Activated B cell treated with CpG ODN at 0.5 μM for 24 hours (primary cell): Measurements from ENCODE around the gene MMD2. TPM values are rescaled to one million over a fixed set of nuclear protein-coding genes. Genes with fewer than 3 reads are reported as not detected.
"Not testable (repeated sequence)": the region's sequence is repeated elsewhere in the genome, so short reads cannot be mapped to it uniquely, and the experiment has no call there.

Experiments
- ATAC-seq: fragments of 200-7000 bp; cut with Tn5 transposase; one replicate; pipeline ENCODE4 v1.10.0; 2021; ENCODE audit warnings: low read depth, mild to moderate bottlenecking, moderate library complexity
- CTCF ChIA-PET: fragments of 350-600 bp; sonication (Branson Sonifier 250); formaldehyde crosslinking; loops from one replicate; lab custom pipeline; 2021; ENCODE audit warnings: antibody characterized with exemption; lab: Charles Lee
- POLR2A ChIA-PET: fragments of 350-600 bp; sonication (Branson Sonifier 250); formaldehyde crosslinking; loops from one replicate; lab custom pipeline; 2021; ENCODE audit warnings: antibody characterized with exemption; lab: Charles Lee
- DNase-seq: peaks from one replicate; pipeline ENCODE4 v3.0.0; 2022
- H3K27ac Mint-ChIP-seq: one replicate; pipeline ENCODE4 v1.8.0; 2020; ENCODE audit warnings: mixed read lengths
- H3K27me3 Mint-ChIP-seq: one replicate; pipeline ENCODE4 v1.8.0; 2021; ENCODE audit warnings: mixed read lengths
- H3K36me3 Mint-ChIP-seq: one replicate; pipeline ENCODE4 v1.8.0; 2021; ENCODE audit warnings: low read depth, mixed read lengths
- H3K4me1 Mint-ChIP-seq: one replicate; pipeline ENCODE4 v1.8.0; 2021; ENCODE audit warnings: mixed read lengths
- H3K4me3 Mint-ChIP-seq: one replicate; pipeline ENCODE4 v1.8.0; 2020; ENCODE audit warnings: mild to moderate bottlenecking, mixed read lengths
- H3K9me3 Mint-ChIP-seq: one replicate; pipeline ENCODE4 v1.8.0; 2020; ENCODE audit warnings: mixed read lengths
- CTCF ChIP-seq: fragments of 200-600 bp; IDR thresholded peaks from one replicate; pipeline ENCODE4 v1.8.0; 2022; ENCODE audit warnings: antibody characterized with exemption, mild to moderate bottlenecking
- intact Hi-C: fragments of 100-400 bp; cut with micrococcal nuclease; formaldehyde crosslinking; loops from one replicate; pipeline ENCODE4 v1.15.1; 2024
- total RNA-seq: library from RNA; stranded (reverse); gene quantifications from 2 replicates; pipeline ENCODE4 v1.2.3, GENCODE V29; 2022

MMD2 gene
- total RNA-seq, 1 donor from 2014 or later = not detected

- intact Hi-C loops = no loop called here
- Mint-ChIP-seq H3K36me3 (peaks cover 69% of the 10 kb centered on the region), H3K4me3 (no peak overlapping the region), H3K27me3 (no peaks in the 10 kb centered on the region), H3K9me3 (no peaks in the 10 kb centered on the region), H3K4me1 (no peaks in the 10 kb centered on the region), H3K27ac (no peak overlapping the region)
- POLR2A ChIA-PET = no interaction called here
- no peak for DNase-seq
- ATAC-seq = no peak
- CTCF ChIA-PET = no interaction called here
- TF ChIP-seq CTCF = no peak
Measured at GRCh38 chr7:4998910-4999309, 39.9 kb upstream of the MMD2 start.

- no peak overlapping the region for H3K27ac Mint-ChIP-seq
- H3K27me3 Mint-ChIP-seq = no peaks in the 10 kb centered on the region
- H3K4me3 Mint-ChIP-seq = no peak overlapping the region
- H3K4me1 Mint-ChIP-seq = no peaks in the 10 kb centered on the region
- no peaks in the 10 kb centered on the region for H3K9me3 Mint-ChIP-seq
- ChIA-PET POLR2A (no interaction called here), CTCF (no interaction called here)
- DNase-seq (no peak), ATAC-seq (no peak)
- peaks cover 74% of the 10 kb centered on the region for H3K36me3 Mint-ChIP-seq
- intact Hi-C loops = no loop called here
- TF ChIP-seq CTCF = no peak
Measured at GRCh38 chr7:4998244-4998643, 39.3 kb upstream of the MMD2 start.

- Mint-ChIP-seq H3K9me3 (no peaks in the 10 kb centered on the region), H3K27me3 (no peaks in the 10 kb centered on the region), H3K36me3 (peaks cover 81% of the 10 kb centered on the region), H3K4me3 (no peak overlapping the region), H3K27ac (no peak overlapping the region), H3K4me1 (no peaks in the 10 kb centered on the region)
- no peak for DNase-seq
- TF ChIP-seq CTCF = no peak
- no peak for ATAC-seq
- intact Hi-C loops = no loop called here
- CTCF ChIA-PET = no interaction called here
- POLR2A ChIA-PET = no interaction called here
Measured at GRCh38 chr7:4996696-4997222, 37.8 kb upstream of the MMD2 start.

GRCh38 chr7:4995429-4995969 lies 36.5 kb upstream of the MMD2 start:
- Mint-ChIP-seq H3K36me3 (peaks cover 82% of the 10 kb centered on the region), H3K27me3 (no peaks in the 10 kb centered on the region), H3K4me3 (no peak overlapping the region), H3K9me3 (no peaks in the 10 kb centered on the region), H3K27ac (no peak overlapping the region), H3K4me1 (no peaks in the 10 kb centered on the region)
- TF ChIP-seq CTCF = no peak
- ChIA-PET CTCF (no interaction called here), POLR2A (no interaction called here)
- intact Hi-C loops = no loop called here
- ATAC-seq (no peak), DNase-seq (no peak)

- no peak for ATAC-seq
- TF ChIP-seq CTCF = no peak
- ChIA-PET CTCF (no interaction called here), POLR2A (no interaction called here)
- Mint-ChIP-seq H3K4me1 (no peaks in the 10 kb centered on the region), H3K27me3 (no peaks in the 10 kb centered on the region), H3K9me3 (no peaks in the 10 kb centered on the region), H3K27ac (no peak overlapping the region), H3K4me3 (no peak overlapping the region), H3K36me3 (peaks cover 86% of the 10 kb centered on the region)
- intact Hi-C loops = no loop called here
- no peak for DNase-seq
Measured at GRCh38 chr7:4993471-4993870, 34.5 kb upstream of the MMD2 start.

- DNase-seq, H3K27me3 Mint-ChIP-seq, H3K9me3 Mint-ChIP-seq, POLR2A ChIA-PET, H3K4me3 Mint-ChIP-seq: not testable (repeated sequence)
- H3K27ac Mint-ChIP-seq = peak overlapping the region; percentile 67
- peaks cover 17% of the 10 kb centered on the region for H3K4me1 Mint-ChIP-seq
- peaks cover 77% of the 10 kb centered on the region for H3K36me3 Mint-ChIP-seq
- CTCF ChIA-PET = interaction anchor here (0.9 kb wide), 1 partner anchor 9 kb away, joined by 4 read pairs; no protein-coding TSS in a partner anchor
- peak; percentile 99 for ATAC-seq
- intact Hi-C loops = loop anchor here (5.0 kb wide), 1 partner anchor 750 kb away; no protein-coding TSS in a partner anchor
Measured at GRCh38 chr7:4982741-4983140, 23.8 kb upstream of the MMD2 start.

- POLR2A ChIA-PET, CTCF ChIA-PET, H3K9me3 Mint-ChIP-seq, H3K27ac Mint-ChIP-seq, DNase-seq, H3K27me3 Mint-ChIP-seq, H3K4me3 Mint-ChIP-seq, ATAC-seq: not testable (repeated sequence)
- Mint-ChIP-seq H3K4me1 (peaks cover 19% of the 10 kb centered on the region), H3K36me3 (peaks cover 77% of the 10 kb centered on the region)
- intact Hi-C loops = loop anchor here (5.0 kb wide), 1 partner anchor 751 kb away; no protein-coding TSS in a partner anchor
Measured at GRCh38 chr7:4981295-4981890, 22.4 kb upstream of the MMD2 start.
